Neural cell (in vitro differentiated cells): Measurements from ENCODE around the gene CHM. TPM values are rescaled to one million over a fixed set of nuclear protein-coding genes. Genes with fewer than 3 reads are reported as not detected.

Experiments
- H2AFZ ChIP-seq: fragments of 200-600, 300-800 bp; sonication (generic), shearing (Covaris generic); 2 replicates; pipeline ENCODE4 v1.6.0; 2014; ENCODE audit warnings: low read depth, mild to moderate bottlenecking, antibody characterized with exemption, low read length, moderate library complexity
- H3F3A ChIP-seq: fragments of 200-600 bp; shearing (Covaris generic); 2 replicates; pipeline ENCODE4 v1.6.1; 2016; ENCODE audit warnings: mild to moderate bottlenecking, moderate library complexity, mixed read lengths, antibody characterized with exemption, low read length; ENCODE audit not compliant: insufficient read depth, poor library complexity, severe bottlenecking
- H3K27ac ChIP-seq: fragments of 200-600, 300-800 bp; sonication (generic), shearing (Covaris generic); 2 replicates; pipeline ENCODE4 v1.5.1; 2014; ENCODE audit warnings: mild to moderate bottlenecking, low read length, moderate library complexity
- H3K27me3 ChIP-seq: fragments of 300-800, 200-600 bp; sonication (generic), shearing (Covaris generic); 2 replicates; pipeline ENCODE4 v1.6.0; 2014; ENCODE audit warnings: mild to moderate bottlenecking, low read depth, low read length, moderate library complexity; ENCODE audit not compliant: insufficient read depth
- H3K36me3 ChIP-seq: fragments of 300-800, 200-600 bp; sonication (generic), shearing (Covaris generic); 2 replicates; pipeline ENCODE4 v1.5.1; 2014; ENCODE audit warnings: mild to moderate bottlenecking, antibody characterized with exemption, low read length, moderate library complexity; ENCODE audit not compliant: insufficient read depth
- H3K4me2 ChIP-seq: fragments of 300-800, 200-600 bp; sonication (generic), shearing (Covaris generic); 2 replicates; pipeline ENCODE4 v1.6.0; 2014; ENCODE audit warnings: mild to moderate bottlenecking, low read length
- H3K4me3 ChIP-seq: fragments of 300-800, 200-600 bp; sonication (generic), shearing (Covaris generic); 2 replicates; pipeline ENCODE4 v1.5.1; 2014; ENCODE audit warnings: mild to moderate bottlenecking, low read length, moderate library complexity
- H3K79me2 ChIP-seq: fragments of 200-600 bp; shearing (Covaris generic); replicated peaks from 2 replicates; pipeline ENCODE4 v1.6.0; 2014; ENCODE audit warnings: mild to moderate bottlenecking, low read length, moderate library complexity; ENCODE audit not compliant: insufficient read depth
- H3K9ac ChIP-seq: fragments of 300-800, 200-600 bp; sonication (generic), shearing (Covaris generic); 2 replicates; pipeline ENCODE4 v1.6.1; 2016; ENCODE audit warnings: mild to moderate bottlenecking, low read length, mixed read lengths
- H3K9me2 ChIP-seq: fragments of 200-600 bp; shearing (Covaris generic); 2 replicates; pipeline ENCODE4 v1.6.1; 2016; ENCODE audit warnings: mild to moderate bottlenecking, low read length, mixed read lengths; ENCODE audit not compliant: insufficient read depth
- H3K9me3 ChIP-seq: fragments of 200-600, 300-800 bp; sonication (generic), shearing (Covaris generic); 2 replicates; pipeline ENCODE4 v1.6.1; 2016; ENCODE audit warnings: mild to moderate bottlenecking, mixed run types, low read length, moderate library complexity, mixed read lengths
- H4K20me1 ChIP-seq: fragments of 200-600 bp; shearing (Covaris generic); 2 replicates; pipeline ENCODE4 v1.6.1; 2016; ENCODE audit warnings: mild to moderate bottlenecking, mixed run types; ENCODE audit not compliant: insufficient read depth
- CTCF ChIP-seq: fragments of 450-650 bp; IDR thresholded peaks from 2 replicates; pipeline ENCODE4 v1.5.1; 2014; ENCODE audit warnings: antibody characterized with exemption, mild to moderate bottlenecking, moderate library complexity; ENCODE audit not compliant: poor library complexity, severe bottlenecking
- EP300 ChIP-seq: fragments of 450-650 bp; conservative IDR thresholded peaks from 2 replicates; pipeline ENCODE4 v1.6.1; 2014; ENCODE audit warnings: antibody characterized with exemption, mild to moderate bottlenecking, moderate library complexity; ENCODE audit not compliant: poor library complexity, severe bottlenecking
- EZH2 ChIP-seq: fragments of 200-600, 300-800 bp; shearing (Covaris generic), sonication (generic); IDR thresholded peaks from 2 replicates; pipeline ENCODE4 v1.6.1; 2014; ENCODE audit warnings: antibody characterized with exemption, low read length, borderline replicate concordance, mild to moderate bottlenecking; ENCODE audit not compliant: insufficient read depth, poor library complexity, severe bottlenecking
- MXI1 ChIP-seq: fragments of 450-650 bp; conservative IDR thresholded peaks from 2 replicates; pipeline ENCODE4 v1.6.1; 2014; ENCODE audit warnings: antibody characterized with exemption, mild to moderate bottlenecking; ENCODE audit not compliant: poor library complexity, severe bottlenecking
- POLR2AphosphoS5 ChIP-seq: IDR thresholded peaks from 2 replicates; pipeline ENCODE4 v1.6.1; 2012
- RAD21 ChIP-seq: fragments of 450-650 bp; conservative IDR thresholded peaks from 2 replicates; pipeline ENCODE4 v1.6.1; 2014; ENCODE audit warnings: antibody characterized with exemption, mild to moderate bottlenecking, moderate library complexity
- REST ChIP-seq: IDR thresholded peaks from 2 replicates; pipeline ENCODE4 v1.6.1; 2012; ENCODE audit warnings: borderline replicate concordance
- SMC3 ChIP-seq: fragments of 450-650 bp; conservative IDR thresholded peaks from 2 replicates; pipeline ENCODE4 v1.6.1; 2014; ENCODE audit warnings: antibody characterized with exemption, mild to moderate bottlenecking, moderate library complexity; ENCODE audit not compliant: poor library complexity
- TAF1 ChIP-seq: IDR thresholded peaks from 2 replicates; pipeline ENCODE4 v1.6.1; 2012; ENCODE audit warnings: low read depth
- polyA plus RNA-seq: library from polyadenylated mRNA; depleted of rRNA; stranded (reverse); fragments of >200 nt; gene quantifications from 2 replicates; pipeline ENCODE4 v1.2.3, GENCODE V29; 2014

CHM gene
- polyA plus RNA-seq, 1 donor from 2014 or later = 20.3 TPM

GRCh38 chrX:85995641-85996040 lies 51.7 kb downstream of the CHM start:
- Histone ChIP-seq H3K9ac (no peak overlapping the region), H3K4me2 (no peak overlapping the region), H3K27ac (no peak overlapping the region), H3K27me3 (no peaks in the 10 kb centered on the region), H4K20me1 (no peaks in the 10 kb centered on the region), H2AFZ (no peak overlapping the region), H3K36me3 (no peaks in the 10 kb centered on the region), H3K9me2 (no peaks in the 10 kb centered on the region), H3F3A (no peaks in the 10 kb centered on the region), H3K9me3 (no peaks in the 10 kb centered on the region), H3K4me3 (no peak overlapping the region), H3K79me2 (no peaks in the 10 kb centered on the region)
- TF ChIP-seq CTCF = no peak

- H3K9me3 ChIP-seq = no peaks in the 10 kb centered on the region
- H3K27me3 ChIP-seq = no peaks in the 10 kb centered on the region
- H3K36me3 ChIP-seq = no peaks in the 10 kb centered on the region
- H2AFZ ChIP-seq = no peak overlapping the region
- H3F3A ChIP-seq = no peaks in the 10 kb centered on the region
- TF ChIP-seq REST (no peak), SMC3 (no peak), CTCF (no peak), TAF1 (no peak), RAD21 (no peak), EZH2 (no peak), MXI1 (no peak), POLR2AphosphoS5 (no peak), EP300 (no peak)
- H3K79me2 ChIP-seq = no peaks in the 10 kb centered on the region
- no peaks in the 10 kb centered on the region for H4K20me1 ChIP-seq
- no peak overlapping the region for H3K4me2 ChIP-seq
- H3K4me3 ChIP-seq = no peak overlapping the region
- H3K9me2 ChIP-seq = no peaks in the 10 kb centered on the region
- no peak overlapping the region for H3K9ac ChIP-seq
- H3K27ac ChIP-seq = no peak overlapping the region
Measured at GRCh38 chrX:85994797-85995196, 52.6 kb downstream of the CHM start.
